Vagina (tissue), 2 donors: Measurements from ENCODE around the gene UBE4B. TPM values are rescaled to one million over a fixed set of nuclear protein-coding genes. Genes with fewer than 3 reads are reported as not detected.

Source experiments
- DNase-seq, 2 donors: peaks; one replicate each; pipeline ENCODE4 v3.0.0-alpha.2; 2017; ENCODE audit errors: extremely low spot score in 2 of 2
- H3K27ac ChIP-seq: fragments of 200-600 bp; sonication (generic); one replicate; pipeline ENCODE4 v1.5.1; 2019
- H3K27me3 ChIP-seq: fragments of 200-600 bp; sonication (generic); one replicate; pipeline ENCODE4 v1.5.1; 2019
- H3K36me3 ChIP-seq, 2 donors: fragments of 200-600 bp; sonication (generic); one replicate each; pipeline ENCODE4 v1.5.1; 2017 to 2019
- H3K4me1 ChIP-seq: fragments of 200-600 bp; sonication (generic); one replicate; pipeline ENCODE4 v1.5.1; 2019
- H3K4me3 ChIP-seq, 2 donors: fragments of 200-600 bp; sonication (generic); 1 replicate in 1 of 2; 2 replicates in 1 of 2; pipeline ENCODE4 v1.5.1; 2016 to 2019
- H3K9me3 ChIP-seq: fragments of 200-600 bp; sonication (generic); one replicate; pipeline ENCODE4 v1.5.1; 2019
- POLR2A ChIP-seq, 2 donors: fragments of 450-650 bp; IDR thresholded peaks; one replicate each; pipeline ENCODE4 v1.6.1; 2017; ENCODE audit warnings: antibody characterized with exemption in 2 of 2, mild to moderate bottlenecking in 2 of 2, moderate library complexity in 2 of 2
- POLR2AphosphoS5 ChIP-seq, 2 donors: sonication (generic); formaldehyde crosslinking; IDR thresholded peaks; one replicate each; pipeline ENCODE4 v1.9.0; 2017; ENCODE audit warnings: antibody characterized with exemption in 2 of 2, mild to moderate bottlenecking in 2 of 2, low read depth in 1 of 2; ENCODE audit not compliant: insufficient read depth in 1 of 2
- intact Hi-C: fragments of 100-400 bp; cut with DNase I; formaldehyde crosslinking; loops from one replicate; pipeline ENCODE4 v1.15.1; 2023
- total RNA-seq: library from RNA; depleted of rRNA; stranded (reverse); fragments of >200 nt; gene quantifications from one replicate; pipeline ENCODE4 v1.2.3, GENCODE V29; 2016
- TF ChIP-seq, protein P1 (sequence below), 3 experiments: fragments of 450-650 bp in 2 of 3; fragments of 200-600 bp in 1 of 3; sonication (generic) in 1 of 3; IDR thresholded peaks; one replicate each; pipeline ENCODE4 v1.5.1; 2017 to 2019; ENCODE audit warnings: antibody characterized with exemption in 3 of 3, mild to moderate bottlenecking in 2 of 3, moderate library complexity in 2 of 3

Gene UBE4B
- total RNA-seq, 1 donor from 2014 or later = 51.1 TPM

- Histone ChIP-seq H3K27ac (no peak overlapping the region), H3K4me1 (no peaks in the 10 kb centered on the region), H3K4me3 (no peak overlapping the region), H3K9me3 (no peaks in the 10 kb centered on the region), H3K36me3 (peaks cover 0 to 81% of the 10 kb centered on the region in 2 donors), H3K27me3 (no peaks in the 10 kb centered on the region)
- intact Hi-C loops = no loop called here
- DNase-seq = no peak
- no peak for TF ChIP-seq POLR2A (IDR thresholded peaks at IDR 0.05)
- TF ChIP-seq, protein P1, sequence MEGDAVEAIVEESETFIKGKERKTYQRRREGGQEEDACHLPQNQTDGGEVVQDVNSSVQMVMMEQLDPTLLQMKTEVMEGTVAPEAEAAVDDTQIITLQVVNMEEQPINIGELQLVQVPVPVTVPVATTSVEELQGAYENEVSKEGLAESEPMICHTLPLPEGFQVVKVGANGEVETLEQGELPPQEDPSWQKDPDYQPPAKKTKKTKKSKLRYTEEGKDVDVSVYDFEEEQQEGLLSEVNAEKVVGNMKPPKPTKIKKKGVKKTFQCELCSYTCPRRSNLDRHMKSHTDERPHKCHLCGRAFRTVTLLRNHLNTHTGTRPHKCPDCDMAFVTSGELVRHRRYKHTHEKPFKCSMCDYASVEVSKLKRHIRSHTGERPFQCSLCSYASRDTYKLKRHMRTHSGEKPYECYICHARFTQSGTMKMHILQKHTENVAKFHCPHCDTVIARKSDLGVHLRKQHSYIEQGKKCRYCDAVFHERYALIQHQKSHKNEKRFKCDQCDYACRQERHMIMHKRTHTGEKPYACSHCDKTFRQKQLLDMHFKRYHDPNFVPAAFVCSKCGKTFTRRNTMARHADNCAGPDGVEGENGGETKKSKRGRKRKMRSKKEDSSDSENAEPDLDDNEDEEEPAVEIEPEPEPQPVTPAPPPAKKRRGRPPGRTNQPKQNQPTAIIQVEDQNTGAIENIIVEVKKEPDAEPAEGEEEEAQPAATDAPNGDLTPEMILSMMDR (IDR thresholded peaks at IDR 0.05) = no peak
- no peak for TF ChIP-seq POLR2AphosphoS5 (IDR thresholded peaks at IDR 0.05; ENCODE audit: insufficient read depth in 1 of 2, low read depth in 1 of 2)
Observed at GRCh38 chr1:10168912-10169514, 136.3 kb downstream of the UBE4B start.

DNA sequence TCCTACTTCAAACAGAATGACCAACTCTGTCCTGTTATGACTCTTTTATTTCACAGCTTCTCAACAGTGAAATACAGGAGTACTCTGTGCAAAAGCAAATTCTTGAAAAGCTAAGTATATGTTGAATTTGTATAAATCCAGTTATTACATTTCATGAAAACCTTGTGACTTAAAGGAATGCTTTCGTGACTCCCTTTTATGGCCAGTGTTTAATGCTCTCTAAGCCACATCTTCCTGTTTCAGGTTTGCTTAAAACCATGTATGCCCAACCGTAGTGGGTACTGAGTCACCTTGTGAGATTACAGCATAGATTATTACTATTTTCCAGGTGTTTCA, 137.4 kb downstream of the UBE4B start:
- no peak for TF ChIP-seq POLR2AphosphoS5 (IDR thresholded peaks at IDR 0.05; ENCODE audit: insufficient read depth in 1 of 2, low read depth in 1 of 2)
- TF ChIP-seq, protein P1 (IDR thresholded peaks at IDR 0.05) = no peak
- TF ChIP-seq POLR2A (IDR thresholded peaks at IDR 0.05) = no peak
- intact Hi-C loops = no loop called here
- Histone ChIP-seq H3K36me3 (peaks cover 0 to 71% of the 10 kb centered on the region in 2 donors), H3K27ac (no peak overlapping the region), H3K4me1 (no peaks in the 10 kb centered on the region), H3K27me3 (no peaks in the 10 kb centered on the region), H3K9me3 (no peaks in the 10 kb centered on the region), H3K4me3 (no peak overlapping the region)
- DNase-seq = no peak

GRCh38 chr1:10171105-10171767, 138.5 kb downstream of the UBE4B start:
- no peak for DNase-seq
- Histone ChIP-seq H3K36me3 (peaks cover 0 to 69% of the 10 kb centered on the region in 2 donors), H3K27me3 (no peaks in the 10 kb centered on the region), H3K27ac (no peak overlapping the region), H3K9me3 (no peaks in the 10 kb centered on the region), H3K4me3 (no peak overlapping the region), H3K4me1 (no peaks in the 10 kb centered on the region)
- intact Hi-C loops = no loop called here
- TF ChIP-seq POLR2A (IDR thresholded peaks at IDR 0.05) (no peak), POLR2AphosphoS5 (IDR thresholded peaks at IDR 0.05; ENCODE audit: insufficient read depth in 1 of 2, low read depth in 1 of 2) (no peak)
- TF ChIP-seq, protein P1 (IDR thresholded peaks at IDR 0.05) = no peak

GRCh38 chr1:10171995-10172669, 139.4 kb downstream of the UBE4B start:
- no peak overlapping the region for H3K4me3 ChIP-seq
- H3K36me3 ChIP-seq = peaks cover 0 to 72% of the 10 kb centered on the region in 2 donors
- no peak overlapping the region for H3K27ac ChIP-seq
- no peaks in the 10 kb centered on the region for H3K27me3 ChIP-seq
- H3K4me1 ChIP-seq = no peaks in the 10 kb centered on the region
- DNase-seq = no peak
- H3K9me3 ChIP-seq = no peaks in the 10 kb centered on the region
- TF ChIP-seq, protein P1 (IDR thresholded peaks at IDR 0.05) = no peak
- TF ChIP-seq POLR2A (IDR thresholded peaks at IDR 0.05) (no peak), POLR2AphosphoS5 (IDR thresholded peaks at IDR 0.05; ENCODE audit: insufficient read depth in 1 of 2, low read depth in 1 of 2) (no peak)
- intact Hi-C loops = no loop called here

- Histone ChIP-seq H3K4me1 (no peaks in the 10 kb centered on the region), H3K4me3 (no peak overlapping the region), H3K9me3 (no peaks in the 10 kb centered on the region), H3K27me3 (no peaks in the 10 kb centered on the region), H3K36me3 (peaks cover 0 to 64% of the 10 kb centered on the region in 2 donors), H3K27ac (no peak overlapping the region)
- DNase-seq = no peak
- intact Hi-C loops = no loop called here
- TF ChIP-seq, protein P1 (IDR thresholded peaks at IDR 0.05) = no peak
- TF ChIP-seq POLR2A (IDR thresholded peaks at IDR 0.05) = no peak
- no peak for TF ChIP-seq POLR2AphosphoS5 (IDR thresholded peaks at IDR 0.05; ENCODE audit: insufficient read depth in 1 of 2, low read depth in 1 of 2)
Observed at GRCh38 chr1:10173582-10173981, 140.8 kb downstream of the UBE4B start.
